ENCODE data around the gene IL36A.
A peak's percentile ranks its signal among the peaks of the same experiment; 100 is the strongest.

The IL36A gene

DNA sequence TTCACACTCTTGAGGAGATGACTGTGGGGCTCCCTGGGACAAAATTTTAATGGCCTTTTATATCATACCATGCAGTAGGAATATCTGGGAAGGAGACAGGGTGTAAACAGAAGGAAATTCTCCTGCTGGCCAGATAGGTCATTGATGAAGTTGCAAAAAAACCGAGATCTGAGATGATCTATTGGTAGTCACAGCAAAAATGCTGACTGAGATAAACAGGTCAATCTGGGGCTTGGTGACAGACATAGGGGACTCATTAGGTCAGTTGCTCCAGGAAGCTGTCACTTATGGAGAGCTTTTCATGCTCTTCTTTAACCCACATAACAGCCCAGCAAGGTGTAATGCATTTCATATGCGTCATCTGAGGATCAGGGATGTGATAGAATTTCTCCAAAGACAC lies 2.6 kb upstream of the IL36A start:
- no peak overlapping the region for H3K4me3 ChIP-seq (replicated peaks; ENCODE audit: low read depth, low read length)
- no peak for DNase-seq (ENCODE audit: low read depth)
- TF ChIP-seq, protein P1, sequence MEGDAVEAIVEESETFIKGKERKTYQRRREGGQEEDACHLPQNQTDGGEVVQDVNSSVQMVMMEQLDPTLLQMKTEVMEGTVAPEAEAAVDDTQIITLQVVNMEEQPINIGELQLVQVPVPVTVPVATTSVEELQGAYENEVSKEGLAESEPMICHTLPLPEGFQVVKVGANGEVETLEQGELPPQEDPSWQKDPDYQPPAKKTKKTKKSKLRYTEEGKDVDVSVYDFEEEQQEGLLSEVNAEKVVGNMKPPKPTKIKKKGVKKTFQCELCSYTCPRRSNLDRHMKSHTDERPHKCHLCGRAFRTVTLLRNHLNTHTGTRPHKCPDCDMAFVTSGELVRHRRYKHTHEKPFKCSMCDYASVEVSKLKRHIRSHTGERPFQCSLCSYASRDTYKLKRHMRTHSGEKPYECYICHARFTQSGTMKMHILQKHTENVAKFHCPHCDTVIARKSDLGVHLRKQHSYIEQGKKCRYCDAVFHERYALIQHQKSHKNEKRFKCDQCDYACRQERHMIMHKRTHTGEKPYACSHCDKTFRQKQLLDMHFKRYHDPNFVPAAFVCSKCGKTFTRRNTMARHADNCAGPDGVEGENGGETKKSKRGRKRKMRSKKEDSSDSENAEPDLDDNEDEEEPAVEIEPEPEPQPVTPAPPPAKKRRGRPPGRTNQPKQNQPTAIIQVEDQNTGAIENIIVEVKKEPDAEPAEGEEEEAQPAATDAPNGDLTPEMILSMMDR (IDR thresholded peaks at IDR 0.05; ENCODE audit: low read length, missing control alignments): no peak

DNA sequence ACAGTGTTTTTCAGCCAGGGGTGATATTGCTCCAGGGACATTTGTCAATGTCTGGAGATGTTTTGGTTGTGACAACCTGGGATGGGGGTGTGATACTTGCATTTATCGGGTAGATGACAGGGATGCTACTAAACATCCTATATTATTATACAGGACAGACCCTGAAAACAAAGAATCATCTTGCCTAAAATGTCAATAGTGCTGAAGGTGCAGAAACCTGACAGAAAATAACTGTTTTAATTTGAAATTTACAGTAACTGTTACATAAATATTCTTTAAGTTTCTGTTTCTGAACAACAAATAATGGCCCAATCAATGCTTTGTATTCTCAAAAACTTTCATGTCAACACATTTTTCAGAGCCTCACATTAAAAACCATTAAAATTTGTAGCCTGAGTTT lies 2.0 kb downstream of the IL36A start:
- DNase-seq (ENCODE audit: low read depth): no peak
- TF ChIP-seq, protein P1 (IDR thresholded peaks at IDR 0.05; ENCODE audit: low read length, missing control alignments): no peak
- H3K4me3 ChIP-seq (replicated peaks; ENCODE audit: low read depth, low read length): no peak overlapping the region

DNA sequence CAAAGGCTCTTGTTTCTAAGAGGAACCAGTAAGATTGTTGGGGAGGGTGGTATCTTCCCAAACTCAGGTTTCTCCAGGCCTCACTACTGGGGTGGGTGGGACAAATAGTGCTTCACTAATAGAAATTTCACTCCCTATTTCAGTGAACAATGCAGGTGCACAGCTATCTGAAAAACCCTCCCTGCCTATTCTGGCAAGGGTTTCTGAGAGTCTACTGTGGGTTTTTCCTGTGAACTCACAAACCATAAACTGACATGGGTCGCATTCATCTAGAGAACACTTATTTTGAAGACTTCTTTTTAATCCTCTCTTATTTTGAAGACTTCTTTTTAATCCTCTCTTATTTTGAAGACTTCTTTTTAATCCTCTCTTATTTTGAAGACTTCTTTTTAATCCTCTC lies 4.4 kb downstream of the IL36A start:
- TF ChIP-seq, protein P1 (IDR thresholded peaks at IDR 0.05; ENCODE audit: low read length, missing control alignments): no peak
- no peak overlapping the region for H3K4me3 ChIP-seq (replicated peaks; ENCODE audit: low read depth, low read length)
- DNase-seq (ENCODE audit: low read depth): no peak

DNA sequence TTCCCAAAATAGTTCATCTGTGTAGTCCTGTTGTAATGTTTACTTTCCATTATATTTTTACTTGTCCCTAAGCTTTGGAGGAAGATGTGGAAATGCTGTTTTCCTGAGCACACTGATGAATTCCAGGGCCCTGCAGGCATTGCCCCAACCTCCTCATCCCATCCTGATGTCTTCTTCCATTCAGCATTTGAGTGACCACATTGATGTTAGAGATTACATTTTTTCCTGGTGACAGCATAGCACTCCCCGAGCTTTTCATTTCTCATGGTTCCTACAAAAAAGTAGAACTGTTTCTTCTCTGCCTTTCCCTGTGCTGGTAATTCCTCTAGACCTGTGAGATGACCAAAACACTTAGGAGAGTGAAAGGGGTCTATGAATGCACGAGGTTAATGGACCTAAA lies 4.8 kb downstream of the IL36A start:
- TF ChIP-seq, protein P1 (IDR thresholded peaks at IDR 0.05; ENCODE audit: low read length, missing control alignments): no peak
- no peak for DNase-seq (ENCODE audit: low read depth)

DNA sequence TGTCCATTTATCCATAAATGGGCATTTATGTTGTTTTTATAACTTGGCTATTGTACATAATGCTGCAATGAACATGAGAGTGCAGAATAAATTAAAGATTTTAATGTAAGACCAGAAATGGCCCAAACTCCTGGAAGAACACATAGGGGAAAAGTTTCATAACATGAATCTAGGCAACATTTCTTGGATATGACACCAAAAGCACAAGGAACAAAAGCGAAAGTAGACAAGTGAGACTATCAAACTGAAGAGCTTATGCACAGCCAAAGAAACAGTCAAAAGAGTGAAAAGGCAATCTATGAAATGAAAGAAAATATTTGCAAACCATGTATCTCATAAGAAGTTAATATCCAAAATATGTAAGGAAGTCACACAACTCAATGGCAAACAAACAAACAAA lies 5.8 kb downstream of the IL36A start:
- TF ChIP-seq, protein P1 (IDR thresholded peaks at IDR 0.05; ENCODE audit: low read length, missing control alignments): no peak
- DNase-seq (ENCODE audit: low read depth): no peak
- no peak overlapping the region for H3K4me3 ChIP-seq (replicated peaks; ENCODE audit: low read depth, low read length)

More for the DNA sequence above, 4.8 kb downstream of the IL36A start:
- H3K4me3 ChIP-seq (replicated peaks; ENCODE audit: low read depth, low read length): no peak overlapping the region

DNA sequence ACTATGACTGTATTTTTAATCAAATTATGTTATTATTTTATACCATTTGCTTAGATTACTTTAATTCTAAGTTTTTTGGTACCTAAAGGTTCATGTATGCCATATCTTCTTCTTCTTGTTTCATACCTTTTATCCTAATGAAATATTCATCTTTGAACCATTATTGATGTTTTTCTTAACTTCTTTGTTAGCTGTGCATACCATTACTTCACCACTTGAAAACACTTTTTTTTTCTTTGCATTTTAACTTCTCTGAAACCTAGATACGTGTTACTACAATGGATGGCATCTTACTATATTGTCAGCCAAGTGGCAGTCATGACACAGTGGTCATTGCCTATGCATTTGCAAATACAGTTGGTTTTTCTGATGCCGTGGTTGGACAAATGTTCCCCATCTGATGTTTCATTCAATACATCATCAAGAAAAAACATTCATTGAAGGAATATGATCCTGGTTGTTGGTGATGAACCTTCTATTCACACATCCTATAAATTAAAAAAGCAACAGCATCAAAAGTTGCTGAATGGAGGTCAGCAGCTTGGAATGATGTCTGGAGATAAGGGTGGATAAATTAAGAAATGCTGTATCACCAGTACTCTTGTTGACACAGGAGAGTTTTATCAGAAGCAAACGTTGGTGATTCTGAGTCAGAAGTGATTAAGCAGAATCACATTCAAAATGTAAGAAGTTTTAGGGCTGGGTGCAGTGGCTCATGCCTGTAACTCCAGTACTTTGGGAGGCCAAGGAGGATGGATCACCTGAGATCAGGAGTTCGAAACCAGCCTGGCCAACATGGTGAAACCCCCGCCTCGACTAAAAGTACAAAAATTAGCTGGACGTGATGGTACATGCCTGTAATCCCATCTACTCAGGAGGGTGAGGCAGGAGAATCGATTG lies 7.4 kb downstream of the IL36A start:
- peak; percentile 18 for DNase-seq (ENCODE audit: low read depth)
- TF ChIP-seq, protein P1 (IDR thresholded peaks at IDR 0.05; ENCODE audit: low read length, missing control alignments): no peak
- no peak overlapping the region for H3K4me3 ChIP-seq (replicated peaks; ENCODE audit: low read depth, low read length)

DNA sequence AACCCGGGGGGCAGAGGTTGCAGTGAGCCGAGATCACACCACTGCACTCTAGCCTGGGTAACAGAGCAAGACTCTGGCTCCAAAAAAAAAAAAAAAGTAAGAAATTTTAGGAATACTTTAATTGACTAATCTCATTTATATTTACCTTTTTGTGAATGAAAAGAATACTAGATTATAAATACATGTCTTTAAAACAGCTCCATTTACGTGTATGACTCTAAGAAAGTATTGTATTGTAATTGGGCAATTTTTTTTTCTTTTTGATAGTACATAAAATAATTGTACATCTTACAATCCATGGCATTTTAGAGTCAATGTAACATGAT lies 8.0 kb downstream of the IL36A start:
- H3K4me3 ChIP-seq (replicated peaks; ENCODE audit: low read depth, low read length): no peak overlapping the region
- DNase-seq (ENCODE audit: low read depth): no peak
- TF ChIP-seq, protein P1 (IDR thresholded peaks at IDR 0.05; ENCODE audit: low read length, missing control alignments): no peak

Measured in fibroblast of pulmonary artery (primary cell).